A673 (cell line): ENCODE data around the gene PBX1.

Experiments used
- CTCF ChIP-seq: fragments of 300-800, 200-600 bp; sonication (generic); conservative IDR thresholded peaks from 2 replicates; pipeline ENCODE4 v1.5.1; 2017; ENCODE audit warnings: low read depth, mild to moderate bottlenecking, antibody characterized with exemption, low read length, moderate library complexity, mixed read lengths
- EZH2 ChIP-seq: fragments of 200-600 bp; sonication (generic); IDR thresholded peaks from 2 replicates; pipeline ENCODE4 v1.6.1; 2017; ENCODE audit warnings: borderline replicate concordance, low read depth, mild to moderate bottlenecking, mixed read lengths, antibody characterized with exemption, low read length; ENCODE audit not compliant: poor library complexity, severe bottlenecking

GRCh38 chr1:164804366-164804765 lies 245.4 kb downstream of the PBX1 start:
- no peak for TF ChIP-seq EZH2
- TF ChIP-seq CTCF, result no peak
